GM12892 (cell line): ENCODE data around the gene ADAM30.

ENCODE experiments used
- POLR2A ChIP-seq: IDR thresholded peaks from 2 replicates; pipeline ENCODE4 v1.6.1; 2011; ENCODE audit warnings: low read depth, low read length, control low read depth
- POLR2AphosphoS5 ChIP-seq: IDR thresholded peaks from 2 replicates; pipeline ENCODE4 v1.6.1; 2011; ENCODE audit warnings: low read depth, low read length, control low read depth
- TAF1 ChIP-seq: IDR thresholded peaks from 2 replicates; pipeline ENCODE4 v1.6.1; 2011; ENCODE audit warnings: low read depth, mild to moderate bottlenecking, control low read depth, low read length, borderline replicate concordance

DNA sequence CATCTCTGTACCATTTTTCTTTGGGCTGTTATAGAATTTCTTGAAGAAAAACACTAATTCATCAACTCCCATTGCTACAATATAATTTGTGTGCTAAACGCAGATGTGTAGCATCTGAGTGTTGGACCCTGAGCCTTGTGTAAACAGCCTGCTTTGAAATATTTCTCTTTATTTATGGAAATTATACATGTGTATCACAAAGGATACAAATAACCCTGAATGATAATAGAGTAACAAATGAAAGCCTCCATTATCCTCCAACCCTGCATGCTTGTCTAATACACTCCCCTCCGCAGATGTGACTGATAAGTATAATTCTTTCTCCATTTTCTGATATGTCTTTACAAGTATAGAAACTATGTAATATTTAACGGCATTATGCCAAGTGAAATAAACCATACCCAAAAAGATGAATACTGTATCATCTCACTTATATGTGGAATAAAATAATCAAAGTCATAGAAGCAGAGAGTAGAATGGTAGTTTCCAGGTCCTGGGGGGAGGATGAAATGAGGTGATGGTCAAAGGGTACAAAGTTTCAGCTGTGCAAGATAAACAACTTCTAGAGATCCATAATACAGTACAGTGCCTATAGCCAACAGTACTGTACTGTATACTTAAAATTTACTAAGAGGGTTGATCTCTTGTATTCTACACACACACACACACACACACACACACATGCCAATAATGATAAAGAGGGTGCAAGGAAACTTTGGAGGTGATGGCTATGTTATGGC, 2.8 kb upstream of the ADAM30 start:
- no peak for TF ChIP-seq POLR2A
- no peak for TF ChIP-seq POLR2AphosphoS5
- TF ChIP-seq TAF1 = no peak
